H1 (cell line): ENCODE results near the gene DNAJB11. TPM values are rescaled to one million over a fixed set of nuclear protein-coding genes. Genes with fewer than 3 reads are reported as not detected.

ENCODE experiments used
- CTCF ChIP-seq, 3 experiments: IDR thresholded peaks; 1 replicate in 2 of 3; 2 replicates in 1 of 3; pipeline versions ENCODE4 v1.5.1 to v1.6.1; 2011; ENCODE audit warnings: low read length in 3 of 3, mild to moderate bottlenecking in 3 of 3, inconsistent platforms in 2 of 3, low read depth in 1 of 3, moderate library complexity in 1 of 3; ENCODE audit not compliant: insufficient read depth in 1 of 3; ENCODE audit errors: control extremely low read depth in 1 of 3
- SAP30 ChIP-seq: fragments of 300-600 bp; sonication (generic); IDR thresholded peaks from 2 replicates; pipeline ENCODE4 v1.7.1; 2012; ENCODE audit warnings: low read length, moderate library complexity, mild to moderate bottlenecking, inconsistent platforms; ENCODE audit not compliant: insufficient read depth, insufficient replicate concordance
- polyA plus RNA-seq, 7 experiments: library from polyadenylated mRNA; depleted of rRNA in 3 of 7; stranded (reverse) in 5 of 7; unstranded in 2 of 7; fragments of >200 nt in 5 of 7; fragments of 200-250 nt in 2 of 7; gene quantifications; 1 replicate in 5 of 7; 2 replicates in 1 of 7; 4 replicates in 1 of 7; pipeline versions ENCODE4 v1.2.1 to v1.2.3, GENCODE V29; 2011 to 2013; ENCODE audit warnings: missing spikeins in 2 of 7, mixed read lengths in 2 of 7
- total RNA-seq: library from RNA; stranded (reverse); fragmentation: NEBNext Ultra II Directional; extraction: Animal tissue kit (Norgen Biotek cat#: 25700); gene quantifications from 2 replicates; pipeline ENCODE4 v1.2.1, GENCODE V29; 2021

DNAJB11 gene
- total and polyA plus RNA-seq, 2 of the 8 experiments (the other 6 are each of a cell fraction or from before 2014, with no cell fraction given), result 14.6 to 63.9 TPM

- TF ChIP-seq CTCF (IDR thresholded peaks at IDR 0.05; ENCODE audit: control extremely low read depth in 1 of 3, insufficient read depth in 1 of 3, low read depth in 1 of 3, low read length in 3 of 3) (no peak), SAP30 (no peak)
Observed at GRCh38 chr3:186587183-186587582, 16.7 kb downstream of the DNAJB11 start (continued).
